ENCODE results near the gene ZNF697. TPM values are rescaled to one million over a fixed set of nuclear protein-coding genes. Genes with fewer than 3 reads are reported as not detected.

ZNF697 gene
- total RNA-seq, 3 donors from 2014 or later: 4.2 to 9.5 (median 7.0) TPM

GRCh38 chr1:119651133-119651532 is 3.1 kb upstream of the ZNF697 start:
- Histone ChIP-seq H3K27ac (no peak overlapping the region), H3K9me3 (no peaks in the 10 kb centered on the region)
- intact Hi-C loops (cut with DNase I; ENCODE audit: low total_unique reads): no loop called here

GRCh38 chr1:119648620-119649004 is 546 bp upstream of the ZNF697 start:
- Histone ChIP-seq H3K9me3 (no peaks in the 10 kb centered on the region), H3K36me3 (no peaks in the 10 kb centered on the region), H3K27me3 (no peaks in the 10 kb centered on the region), H3K4me3 (peak overlapping the region; percentile 63 to 99 (median 89)), H3K27ac (peak overlapping the region; percentile 91 to 98), H3K4me1 (peaks cover 0 to 3% of the 10 kb centered on the region in 2 donors)
- TF ChIP-seq CTCF (IDR thresholded peaks at IDR 0.05) (no peak), POLR2A (IDR thresholded peaks at IDR 0.05) (no peak), POLR2AphosphoS5 (IDR thresholded peaks at IDR 0.05) (no peak)
- intact Hi-C loops (cut with DNase I; ENCODE audit: low total_unique reads): no loop called here
- no peak for DNase-seq (ENCODE audit: low spot score in 2 of 2)

More at GRCh38 chr1:119651133-119651532, 3.1 kb upstream of the ZNF697 start:
- TF ChIP-seq CTCF (IDR thresholded peaks at IDR 0.05) (no peak), POLR2A (IDR thresholded peaks at IDR 0.05) (no peak), POLR2AphosphoS5 (IDR thresholded peaks at IDR 0.05) (no peak)
- Histone ChIP-seq H3K4me1 (peaks cover 0 to 3% of the 10 kb centered on the region in 2 donors), H3K36me3 (no peaks in the 10 kb centered on the region), H3K4me3 (no peak overlapping the region), H3K27me3 (no peaks in the 10 kb centered on the region)
- no peak for DNase-seq (ENCODE audit: low spot score in 2 of 2)

GRCh38 chr1:119647228-119647733 is 785 bp downstream of the ZNF697 start:
- intact Hi-C loops (cut with DNase I; ENCODE audit: low total_unique reads): no loop called here
- Histone ChIP-seq H3K4me3 (peak overlapping the region; percentile 63 to 99 (median 89)), H3K4me1 (peaks cover 0 to 3% of the 10 kb centered on the region in 2 donors), H3K9me3 (no peaks in the 10 kb centered on the region), H3K27me3 (no peaks in the 10 kb centered on the region), H3K27ac (peak overlapping the region; percentile 91 to 98), H3K36me3 (no peaks in the 10 kb centered on the region)
- no peak for DNase-seq (ENCODE audit: low spot score in 2 of 2)
- no peak for TF ChIP-seq CTCF (IDR thresholded peaks at IDR 0.05)
- no peak for TF ChIP-seq POLR2AphosphoS5 (IDR thresholded peaks at IDR 0.05)
- no peak for TF ChIP-seq POLR2A (IDR thresholded peaks at IDR 0.05)

- no peak for TF ChIP-seq CTCF (IDR thresholded peaks at IDR 0.05)
- TF ChIP-seq POLR2A (IDR thresholded peaks at IDR 0.05): no peak
- no peak for TF ChIP-seq POLR2AphosphoS5 (IDR thresholded peaks at IDR 0.05)
Measured at GRCh38 chr1:119646521-119647227, 1.4 kb downstream of the ZNF697 start.

GRCh38 chr1:119639109-119639508 is 9.0 kb downstream of the ZNF697 start:
- no peak for DNase-seq (ENCODE audit: low spot score in 2 of 2)
- TF ChIP-seq CTCF (IDR thresholded peaks at IDR 0.05) (no peak), POLR2A (IDR thresholded peaks at IDR 0.05) (no peak), POLR2AphosphoS5 (IDR thresholded peaks at IDR 0.05) (no peak)
- no peaks in the 10 kb centered on the region for H3K4me1 ChIP-seq
- no peaks in the 10 kb centered on the region for H3K36me3 ChIP-seq
- no peaks in the 10 kb centered on the region for H3K27me3 ChIP-seq
- no peaks in the 10 kb centered on the region for H3K9me3 ChIP-seq
- no peak overlapping the region for H3K4me3 ChIP-seq
- no peak overlapping the region for H3K27ac ChIP-seq
- intact Hi-C loops (cut with DNase I; ENCODE audit: low total_unique reads): no loop called here

More at GRCh38 chr1:119646521-119647227, 1.4 kb downstream of the ZNF697 start:
- H3K9me3 ChIP-seq: no peaks in the 10 kb centered on the region
- peak overlapping the region; percentile 91 to 98 for H3K27ac ChIP-seq
- intact Hi-C loops (cut with DNase I; ENCODE audit: low total_unique reads): no loop called here
- H3K4me3 ChIP-seq: peak overlapping the region; percentile 63 to 99 (median 89)
- no peaks in the 10 kb centered on the region for H3K27me3 ChIP-seq
- peaks cover 0 to 3% of the 10 kb centered on the region in 2 donors for H3K4me1 ChIP-seq
- no peaks in the 10 kb centered on the region for H3K36me3 ChIP-seq
- DNase-seq (ENCODE audit: low spot score in 2 of 2): no peak

Measured in breast epithelium (tissue), 4 donors.